K562 (cell line): ENCODE data around the gene CLCN5.

Source experiments
- ATF3 ChIP-seq, 2 experiments: fragments of 450-650 bp in 1 of 2; sonication (generic) in 1 of 2; formaldehyde crosslinking in 1 of 2; IDR thresholded peaks in 1 of 2; conservative IDR thresholded peaks in 1 of 2; 2 replicates each; pipeline versions ENCODE4 v1.6.1 to v1.8.1; 2016 to 2023; ENCODE audit warnings: mild to moderate bottlenecking in 2 of 2, moderate library complexity in 2 of 2, inconsistent platforms in 1 of 2, missing genetic modification reagents in 1 of 2
- ELK3 ChIP-seq: fragments of 450-650 bp; formaldehyde crosslinking; IDR thresholded peaks from 2 replicates; pipeline ENCODE4 v1.4.0; 2020; ENCODE audit warnings: mild to moderate bottlenecking
- EP300 ChIP-seq: IDR thresholded peaks from 2 replicates; pipeline ENCODE4 v1.6.1; 2012; ENCODE audit warnings: low read length, improper control_type of control experiment
- FOS ChIP-seq: IDR thresholded peaks from 3 replicates; pipeline ENCODE4 v1.6.1; 2011; ENCODE audit not compliant: insufficient read length; ENCODE audit errors: extremely low read depth
- KDM4B ChIP-seq, 2 experiments: fragments of 450-650 bp in 1 of 2; sonication (generic) in 1 of 2; IDR thresholded peaks; 2 replicates each; pipeline ENCODE4 v1.6.1; 2016 to 2017; ENCODE audit warnings: borderline replicate concordance in 2 of 2, antibody characterized with exemption in 1 of 2, low read depth in 1 of 2, mild to moderate bottlenecking in 1 of 2
- MLX ChIP-seq, 2 experiments: fragments of 450-650 bp in 1 of 2; sonication (generic) in 1 of 2; formaldehyde crosslinking; conservative IDR thresholded peaks; 2 replicates each; pipeline versions ENCODE4 v1.4.0 to v1.8.1; 2020 to 2022; ENCODE audit warnings: mild to moderate bottlenecking in 1 of 2, missing genetic modification reagents in 1 of 2
- RAD51 ChIP-seq: fragments of 450-650 bp; IDR thresholded peaks from 2 replicates; pipeline ENCODE4 v1.7.1; 2016; ENCODE audit warnings: low read depth, mild to moderate bottlenecking, borderline replicate concordance

GRCh38 chrX:49993661-49994060 is 71.3 kb downstream of the CLCN5 start:
- TF ChIP-seq MLX (CRISPR knock-in tag; conservative IDR thresholded peaks at IDR 0.05) (no peak), RAD51 (no peak), FOS (no peak), ATF3 (IDR thresholded peaks at IDR 0.05) (no peak), ATF3 (CRISPR knock-in tag; conservative IDR thresholded peaks at IDR 0.05) (no peak), ELK3 (no peak), EP300 (no peak), KDM4B (IDR thresholded peaks at IDR 0.05; ENCODE audit: borderline replicate concordance in 2 of 2, low read depth in 1 of 2) (no peak)
